ENCODE measurements around the gene GTF2H2C.
A peak's percentile ranks its signal among the peaks of the same experiment; 100 is the strongest.
"Not testable (repeated sequence)": the region's sequence is repeated elsewhere in the genome, so short reads cannot be mapped to it uniquely, and the experiment has no call there.

Gene GTF2H2C

GRCh38 chr5:69559908-69560330 is at the start of gene GTF2H2C:
TSS of gene GTF2H2C (plus strand) at chr5:69560191. CDS start at chr5:69565133, 4,942 bp downstream.
- peak; percentile 78 for DNase-seq

GRCh38 chr5:69510694-69511093 is 49.3 kb upstream of the GTF2H2C start:
- no peak for DNase-seq

- no peak for DNase-seq
These were observed 47.2 kb upstream of the GTF2H2C start for GRCh38 chr5:69512740-69513260.

- not testable (repeated sequence) for DNase-seq
These were observed 44.4 kb upstream of the GTF2H2C start for GRCh38 chr5:69515570-69515969.

GRCh38 chr5:69516769-69517168 is 43.2 kb upstream of the GTF2H2C start:
- no peak for DNase-seq

DNA sequence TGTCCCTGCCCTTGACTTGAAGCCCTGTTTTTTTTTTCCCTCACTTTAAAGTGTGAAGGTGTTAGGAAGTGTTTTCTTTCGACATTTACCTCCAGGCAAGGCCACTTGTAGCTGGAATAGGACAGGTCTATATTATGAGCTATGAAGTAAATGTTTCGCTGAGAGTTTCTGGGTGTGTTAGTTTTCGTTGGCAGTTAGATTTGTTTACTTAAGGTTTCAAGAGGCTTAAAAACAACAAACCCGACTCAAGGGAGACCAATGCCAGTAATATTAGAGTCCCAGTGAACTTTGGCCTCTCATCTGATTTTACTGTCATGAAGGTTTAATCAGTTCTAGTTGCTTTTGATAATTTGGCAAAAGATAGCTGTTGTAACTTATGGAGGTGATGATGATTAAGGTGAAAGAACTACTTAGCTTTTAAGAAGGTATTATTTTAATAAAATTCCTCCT is 42.2 kb upstream of the GTF2H2C start:
- DNase-seq, result no peak

- no peak for DNase-seq
These were observed 40.7 kb upstream of the GTF2H2C start for GRCh38 chr5:69519285-69519684.

- no peak for DNase-seq
These were observed 38.0 kb upstream of the GTF2H2C start for GRCh38 chr5:69522035-69522434.

DNA sequence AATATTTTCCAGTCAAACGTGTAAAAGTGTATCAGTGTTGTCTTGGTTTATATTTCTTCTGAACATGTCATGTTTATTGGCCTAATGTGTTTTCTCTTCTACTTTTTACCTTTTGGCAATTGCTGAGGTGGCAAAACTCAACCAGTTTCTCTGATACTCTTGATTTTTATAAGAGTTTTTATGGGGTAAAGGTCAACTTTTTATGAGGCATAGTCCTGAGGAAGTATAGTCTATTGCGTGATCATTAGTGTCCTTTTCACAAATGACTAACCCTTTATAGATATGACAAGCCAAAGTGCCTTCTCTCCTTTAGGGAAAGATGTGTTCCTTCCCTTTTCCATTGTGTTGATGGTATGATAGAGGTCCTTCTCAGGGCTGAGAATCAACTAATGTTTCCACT is 34.5 kb upstream of the GTF2H2C start:
- no peak for DNase-seq

DNA sequence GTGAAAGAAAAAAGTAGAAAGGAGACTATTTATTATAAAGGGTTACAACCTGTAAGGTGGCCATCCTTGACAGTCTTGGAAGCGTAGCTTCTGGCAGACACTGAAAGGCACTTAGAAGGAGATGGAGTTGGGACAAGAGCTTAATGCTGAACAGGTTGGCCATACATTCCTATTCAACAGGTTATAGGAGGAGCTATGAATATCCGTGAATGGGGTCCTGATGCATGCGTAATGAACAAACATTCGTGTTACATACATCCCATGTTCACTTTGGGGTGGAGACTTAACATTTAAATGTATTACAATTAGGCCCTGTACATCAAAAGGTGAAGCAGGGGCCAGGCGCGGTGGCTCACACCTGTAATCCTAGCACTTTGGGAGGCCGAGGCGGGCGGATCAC is 33.3 kb upstream of the GTF2H2C start:
- no peak for DNase-seq

DNA sequence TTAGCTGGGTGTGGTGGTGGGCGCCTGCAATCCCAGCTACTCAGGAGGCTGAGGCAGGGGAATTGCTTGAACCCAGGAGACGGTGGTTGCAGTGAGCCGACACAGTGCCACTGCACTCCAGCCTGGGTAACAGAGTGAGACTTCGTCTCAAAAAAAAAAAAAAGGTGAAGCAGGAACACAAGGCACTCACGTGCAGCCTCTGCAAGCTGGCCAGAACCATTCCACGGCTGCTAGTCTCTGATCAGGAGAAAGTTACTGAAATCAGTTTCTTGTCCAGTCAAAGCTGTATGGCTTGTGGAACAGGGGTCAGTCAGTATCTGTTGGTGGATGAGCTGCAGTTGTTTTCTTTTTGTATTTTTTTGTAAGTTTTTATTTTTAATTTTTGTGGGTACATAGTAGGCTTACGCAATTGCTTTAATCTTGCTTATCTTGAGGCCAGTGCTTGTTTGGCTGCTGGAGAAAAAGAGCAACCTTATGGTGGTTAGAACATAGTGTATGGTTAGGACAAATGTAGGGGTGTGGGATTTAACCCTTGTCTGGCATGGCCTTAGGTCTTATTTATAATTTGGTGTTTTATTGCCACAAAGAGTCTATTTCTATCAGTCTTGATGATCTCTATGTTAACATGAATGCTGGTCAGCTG is 32.7 kb upstream of the GTF2H2C start:
- DNase-seq, result no peak

DNA sequence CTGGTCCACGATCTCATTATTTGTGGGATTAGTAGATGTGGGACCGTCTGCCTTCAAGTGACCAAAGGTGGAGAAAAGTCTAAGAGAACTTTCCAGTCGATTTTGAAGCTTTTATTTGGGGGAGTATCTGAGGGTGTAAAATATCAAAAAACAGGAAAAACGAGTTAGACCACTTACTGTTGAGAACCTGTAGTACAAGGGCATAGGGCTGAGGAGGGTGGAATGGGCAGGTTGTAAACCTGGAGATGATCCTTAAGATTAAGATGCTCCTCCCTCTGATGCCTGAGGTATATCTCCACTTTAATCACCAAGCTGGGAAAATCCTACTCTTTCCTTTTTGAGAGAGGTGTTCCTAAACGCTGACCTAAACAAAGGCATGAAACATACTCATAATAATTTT is 32.0 kb upstream of the GTF2H2C start:
- DNase-seq, result no peak

DNA sequence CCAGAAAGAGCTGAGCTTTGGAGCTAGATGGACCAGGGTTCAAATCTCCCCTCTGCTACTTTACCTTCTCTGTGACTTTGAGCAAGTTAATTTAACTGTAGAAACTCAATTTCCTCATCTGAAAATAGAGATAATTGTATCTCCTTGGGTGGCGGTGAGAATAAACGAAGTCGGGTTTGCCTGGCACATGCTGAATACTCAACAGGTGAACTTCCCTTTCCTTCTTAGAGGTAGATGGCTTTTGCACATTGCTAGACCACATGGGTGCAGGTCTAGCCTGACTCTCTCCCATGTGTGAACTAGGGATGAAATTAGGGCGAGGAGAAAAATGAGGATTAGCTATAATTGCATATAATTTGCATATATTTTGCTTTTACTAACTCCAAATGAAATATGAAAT is 31.4 kb upstream of the GTF2H2C start:
- no peak for DNase-seq

- no peak for DNase-seq
These were observed 29.2 kb upstream of the GTF2H2C start for GRCh38 chr5:69530561-69531405.

DNA sequence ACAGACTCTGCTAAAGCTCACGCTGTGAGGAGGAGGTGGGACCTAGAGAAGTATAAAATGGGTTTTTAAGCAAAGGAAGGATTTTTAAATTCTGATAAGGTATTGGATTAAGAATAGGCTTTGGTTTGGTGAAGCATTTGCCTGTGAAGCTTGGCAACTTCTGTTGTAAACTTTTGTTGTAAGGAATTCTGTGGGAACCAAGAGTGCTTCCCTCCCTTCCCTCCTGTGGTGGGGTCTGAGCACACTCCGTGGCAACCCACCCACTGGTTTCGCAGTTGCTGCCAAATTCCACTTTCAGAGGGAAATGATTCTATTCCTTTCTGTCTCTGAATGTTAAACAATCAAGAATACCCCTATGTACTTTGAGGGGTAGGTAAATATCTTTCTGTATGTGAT is 28.6 kb upstream of the GTF2H2C start:
- DNase-seq, result no peak

GRCh38 chr5:69537911-69538310 is 22.1 kb upstream of the GTF2H2C start:
- not testable (repeated sequence) for DNase-seq

GRCh38 chr5:69538735-69539134 is 21.3 kb upstream of the GTF2H2C start:
- not testable (repeated sequence) for DNase-seq

DNA sequence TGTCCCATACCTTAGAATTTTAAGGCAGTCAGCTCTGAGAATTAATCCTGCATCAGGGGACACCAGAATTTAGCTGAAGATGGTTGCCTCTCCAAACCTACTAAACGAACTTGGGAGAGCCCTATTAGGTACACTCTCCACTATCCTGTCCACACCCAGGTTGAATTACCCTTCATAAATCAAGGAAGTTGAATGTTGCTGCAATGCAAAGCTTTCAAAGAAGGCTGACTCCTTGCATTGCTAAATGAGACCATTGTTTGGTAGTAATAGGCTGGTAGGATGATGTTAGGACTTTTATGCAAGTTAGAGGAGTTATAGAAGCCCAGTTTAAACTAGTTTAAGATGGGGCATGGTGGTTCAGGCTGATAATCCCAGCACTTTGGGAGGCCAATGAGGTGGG is 18.6 kb upstream of the GTF2H2C start:
- not testable (repeated sequence) for DNase-seq

- not testable (repeated sequence) for DNase-seq
These were observed 17.0 kb upstream of the GTF2H2C start for GRCh38 chr5:69542838-69543618.

DNA sequence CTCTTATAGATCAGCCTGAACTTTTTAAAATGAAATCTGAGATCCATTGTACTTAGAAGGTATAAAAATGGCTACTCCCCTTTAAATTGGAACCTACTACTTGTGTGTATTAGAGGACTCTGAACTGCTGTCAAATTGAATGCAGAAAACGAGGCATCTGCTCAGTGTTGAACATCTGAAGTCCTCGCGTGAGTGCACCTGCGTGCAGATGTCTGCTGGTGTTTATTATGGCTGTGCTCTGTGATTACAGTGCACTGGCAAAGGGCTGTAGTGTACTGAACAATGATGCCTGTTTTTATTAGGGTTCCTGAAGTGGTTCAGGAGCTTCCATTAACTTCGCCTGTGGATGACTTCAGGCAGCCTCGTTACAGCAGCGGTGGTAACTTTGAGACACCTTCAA is 15.4 kb upstream of the GTF2H2C start:
- not testable (repeated sequence) for DNase-seq

DNA sequence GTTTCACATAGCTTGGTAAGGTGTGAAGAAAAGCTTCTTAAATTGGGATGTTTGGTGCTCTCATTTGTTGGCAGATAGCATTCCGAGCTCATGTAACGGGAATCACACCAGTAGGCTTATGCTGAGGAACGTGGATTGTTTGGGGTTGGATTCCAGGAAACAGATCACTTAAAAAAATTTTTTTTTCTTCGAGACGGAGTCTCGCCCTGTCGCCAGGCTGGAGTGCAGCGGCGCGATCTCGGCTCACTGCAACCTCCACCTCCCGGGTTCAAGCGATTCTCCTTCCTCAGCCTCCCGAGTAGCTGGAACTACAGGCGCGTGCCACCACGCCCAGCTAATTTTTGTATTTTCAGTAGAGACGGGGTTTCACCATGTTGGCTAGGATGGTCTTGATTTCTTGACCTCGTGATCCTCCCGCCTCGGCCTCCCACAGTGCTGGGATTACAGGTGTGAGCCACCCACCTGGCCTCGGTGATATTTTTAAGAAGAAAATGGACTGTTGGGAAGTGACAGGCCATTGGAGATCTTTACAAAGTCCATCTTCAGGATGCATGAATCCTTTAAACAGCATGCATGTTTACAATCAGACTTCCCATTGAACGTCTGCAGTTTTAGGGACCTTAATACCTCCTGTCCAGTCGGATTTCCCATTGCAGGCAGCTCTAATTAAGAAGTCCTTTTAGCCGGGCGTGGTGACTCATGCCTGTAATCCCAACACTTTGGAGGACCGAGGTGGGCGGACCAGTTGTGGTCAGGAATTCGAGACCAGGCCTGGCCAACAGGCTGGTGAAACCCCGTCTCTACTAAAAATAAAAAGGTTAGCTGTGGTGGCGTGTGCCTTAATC is 818 bp downstream of the GTF2H2C start:
- DNase-seq, result not testable (repeated sequence)

- DNase-seq, result not testable (repeated sequence)
These were observed 6.2 kb downstream of the GTF2H2C start for GRCh38 chr5:69566172-69566571.
